K562 (cell line): Measurements from ENCODE around the gene PFDN2. TPM values are rescaled to one million over a fixed set of nuclear protein-coding genes. Genes with fewer than 3 reads are reported as not detected.

Experiments
- ASH1L ChIP-seq: fragments of 450-650 bp; IDR thresholded peaks from 2 replicates; pipeline ENCODE4 v1.6.1; 2018; ENCODE audit warnings: borderline replicate concordance, mild to moderate bottlenecking, low read depth; ENCODE audit not compliant: partially characterized antibody
- ELF2 ChIP-seq: fragments of 250-450 bp; sonication (Bioruptor Pico); IDR thresholded peaks from 2 replicates; pipeline ENCODE4 v1.5.0; 2021; ENCODE audit warnings: mild to moderate bottlenecking
- HNRNPUL1 ChIP-seq: fragments of 200-400 bp; formaldehyde crosslinking; IDR thresholded peaks from 2 replicates; pipeline ENCODE4 v1.6.1; 2017; ENCODE audit warnings: low read length
- LEF1 ChIP-seq: fragments of 450-650 bp; IDR thresholded peaks from 2 replicates; pipeline ENCODE4 v1.6.1; 2016; ENCODE audit warnings: mild to moderate bottlenecking
- NR2C2 ChIP-seq, 2 experiments: fragments of 200-800 bp in 1 of 2; sonication (Bioruptor generic) in 1 of 2; sonication (generic) in 1 of 2; formaldehyde crosslinking in 1 of 2; IDR thresholded peaks; 2 replicates each; pipeline versions ENCODE4 v1.6.1 to v1.8.0; 2016 to 2022; ENCODE audit warnings: mild to moderate bottlenecking in 1 of 2, missing compliant biosample characterization in 1 of 2, missing genetic modification characterization in 1 of 2, missing genetic modification reagents in 1 of 2
- RERE ChIP-seq: sonication (generic); formaldehyde crosslinking; IDR thresholded peaks from 2 replicates; pipeline ENCODE4 v1.8.0; 2023; ENCODE audit warnings: missing genetic modification reagents, mild to moderate bottlenecking, borderline replicate concordance
- RNF2 ChIP-seq: sonication (generic); IDR thresholded peaks from 2 replicates; pipeline ENCODE4 v1.6.1; 2016
- SFPQ ChIP-seq: fragments of 200-400 bp; formaldehyde crosslinking; IDR thresholded peaks from 2 replicates; pipeline ENCODE4 v1.6.1; 2017; ENCODE audit warnings: mild to moderate bottlenecking, low read depth, low read length, moderate library complexity
- TFAM ChIP-seq: fragments of 250-450 bp; sonication (Bioruptor Pico); conservative IDR thresholded peaks from 2 replicates; pipeline ENCODE4 v1.5.0; 2021; ENCODE audit warnings: mild to moderate bottlenecking, moderate library complexity
- ZBTB33 ChIP-seq: sonication (generic); formaldehyde crosslinking; IDR thresholded peaks from 2 replicates; pipeline ENCODE4 v1.8.1; 2023; ENCODE audit warnings: mild to moderate bottlenecking, missing genetic modification reagents
- ZBTB8A ChIP-seq: fragments of 450-650 bp; IDR thresholded peaks from 2 replicates; pipeline ENCODE4 v1.6.1; 2018; ENCODE audit warnings: mild to moderate bottlenecking, moderate library complexity; ENCODE audit not compliant: partially characterized antibody
- ZNF232 ChIP-seq: sonication (generic); formaldehyde crosslinking; IDR thresholded peaks from 2 replicates; pipeline ENCODE4 v1.8.0; 2022; ENCODE audit warnings: mild to moderate bottlenecking, missing genetic modification reagents
- polyA plus RNA-seq, 8 experiments: library from polyadenylated mRNA; depleted of rRNA in 4 of 8; stranded (reverse) in 5 of 8; unstranded in 3 of 8; fragments of >200 nt; fragmentation: Nextera tagmentation in 2 of 8; fragmentation: Illumina TruSeq in 1 of 8; extraction: Ambion mirVana in 2 of 8; extraction: Trizol in 1 of 8; gene quantifications; 2 replicates each; pipeline versions ENCODE4 v1.2.1 to v1.2.3, GENCODE V29; 2011 to 2014; ENCODE audit warnings: inconsistent platforms in 1 of 8, missing spikeins in 1 of 8
- total RNA-seq, 7 experiments: library from RNA; depleted of rRNA in 6 of 7; stranded (reverse); fragments of >200 nt in 6 of 7; fragmentation: Illumina TruSeq in 2 of 7; extraction: Trizol in 2 of 7; gene quantifications; 2 replicates each; pipeline versions ENCODE4 v1.2.1 to v1.2.3, GENCODE V29; 2011 to 2021; ENCODE audit warnings: low replicate concordance in 1 of 7

Gene PFDN2
- total and polyA plus RNA-seq, 9 of the 15 experiments (the other 6 are each of a cell fraction or from before 2014, with no cell fraction given) = 50.2 to 361 (median 144) TPM

GRCh38 chr1:161153682-161154337, 36.0 kb upstream of the PFDN2 start, which contains the start of gene UFC1 (continued):
- TF ChIP-seq RERE (CRISPR knock-in tag) = no peak
- TF ChIP-seq LEF1 = no peak
- no peak for TF ChIP-seq HNRNPUL1
- TF ChIP-seq ZBTB33 (CRISPR knock-in tag) = no peak
- peak; percentile 98 for TF ChIP-seq ELF2 (CRISPR knock-in tag)
- no peak for TF ChIP-seq ZNF232 (CRISPR knock-in tag)
- peak; percentile 85 for TF ChIP-seq ASH1L
- no peak for TF ChIP-seq SFPQ
- no peak for TF ChIP-seq TFAM (CRISPR knock-in tag)
- no peak for TF ChIP-seq ZBTB8A
- peak; percentile 39; the same call in 1 of the 2 replicates for TF ChIP-seq RNF2
- TF ChIP-seq NR2C2 (CRISPR knock-in tag; IDR thresholded peaks at IDR 0.05) = no peak
- TF ChIP-seq NR2C2 (tag; IDR thresholded peaks at IDR 0.05) = peak; percentile 93
